HG02678 (cell line): ENCODE results near the gene CTIF.

Experiments
- ATAC-seq: cut with Tn5 transposase; IDR thresholded peaks from one replicate; pipeline ENCODE4 v1.9.1; 2021; ENCODE audit warnings: mild to moderate bottlenecking, moderate library complexity; ENCODE audit not compliant: unreplicated experiment

Gene CTIF

GRCh38 chr18:48826271-48826670 is 287.4 kb downstream of the CTIF start:
- ATAC-seq = no peak

- no peak for ATAC-seq
Observed at GRCh38 chr18:48826806-48827205, 288.0 kb downstream of the CTIF start.

GRCh38 chr18:48827291-48828193 is 288.7 kb downstream of the CTIF start:
- no peak for ATAC-seq

- ATAC-seq = no peak
Observed at GRCh38 chr18:48828194-48828545, 289.3 kb downstream of the CTIF start.

GRCh38 chr18:48828691-48829442 is 290.0 kb downstream of the CTIF start:
- ATAC-seq = no peak

GRCh38 chr18:48829443-48830149 is 290.8 kb downstream of the CTIF start:
- ATAC-seq = no peak

GRCh38 chr18:48831113-48831759 is 292.4 kb downstream of the CTIF start:
- ATAC-seq = no peak

- no peak for ATAC-seq
Observed at GRCh38 chr18:48831802-48832201, 293.0 kb downstream of the CTIF start.

- ATAC-seq = no peak
Observed at GRCh38 chr18:48832938-48833700, 294.3 kb downstream of the CTIF start.

- peak; percentile 80 for ATAC-seq
Observed at GRCh38 chr18:48833701-48834412, 295.0 kb downstream of the CTIF start.

GRCh38 chr18:48834413-48835031 is 295.7 kb downstream of the CTIF start:
- peak; percentile 46 for ATAC-seq

GRCh38 chr18:48835119-48835518 is 296.3 kb downstream of the CTIF start:
- no peak for ATAC-seq

GRCh38 chr18:48835745-48836170 is 296.9 kb downstream of the CTIF start:
- ATAC-seq = no peak

GRCh38 chr18:48836231-48836805 is 297.5 kb downstream of the CTIF start:
- no peak for ATAC-seq

- ATAC-seq = no peak
Observed at GRCh38 chr18:48836806-48837615, 298.2 kb downstream of the CTIF start.

- ATAC-seq = no peak
Observed at GRCh38 chr18:48837676-48838075, 298.8 kb downstream of the CTIF start.

GRCh38 chr18:48838166-48838775 is 299.4 kb downstream of the CTIF start:
- ATAC-seq = no peak
